Transverse colon (tissue), 3 donors: ENCODE measurements around the gene ERP27.

Experiments
- POLR2A ChIP-seq: fragments of 450-650 bp; IDR thresholded peaks from one replicate; pipeline ENCODE4 v1.6.1; 2016; ENCODE audit warnings: antibody characterized with exemption, mild to moderate bottlenecking, moderate library complexity
- TF ChIP-seq, protein P1 (sequence below), 5 experiments: fragments of 200-600 bp in 3 of 5; fragments of 450-650 bp in 2 of 5; sonication (generic) in 3 of 5; IDR thresholded peaks; 1 replicate in 2 of 5; 2 replicates in 3 of 5; pipeline ENCODE4 v1.5.1; 2016 to 2017; ENCODE audit warnings: antibody characterized with exemption in 5 of 5, inconsistent platforms in 3 of 5, mild to moderate bottlenecking in 2 of 5, moderate library complexity in 1 of 5

DNA sequence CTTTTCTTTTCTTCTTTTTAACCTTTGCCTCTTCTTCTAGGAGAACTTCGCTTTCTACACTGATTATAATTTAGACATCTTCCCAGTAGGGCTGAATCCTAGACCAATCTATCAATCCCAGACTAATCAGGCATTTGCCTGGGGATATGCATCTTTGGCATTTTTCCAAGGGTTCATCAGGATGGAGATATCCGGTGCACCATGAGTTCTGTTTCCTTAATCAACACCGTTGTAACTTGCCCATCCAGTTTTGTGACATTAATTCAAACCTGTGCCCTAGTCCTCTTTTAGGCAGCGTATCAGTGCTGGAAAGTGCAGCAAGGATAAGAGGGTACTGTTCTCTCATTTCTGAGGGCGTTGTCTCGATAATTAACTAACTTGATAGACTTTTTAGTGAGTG is 52.1 kb downstream of the ERP27 start:
- no peak for TF ChIP-seq POLR2A
- TF ChIP-seq, protein P1, sequence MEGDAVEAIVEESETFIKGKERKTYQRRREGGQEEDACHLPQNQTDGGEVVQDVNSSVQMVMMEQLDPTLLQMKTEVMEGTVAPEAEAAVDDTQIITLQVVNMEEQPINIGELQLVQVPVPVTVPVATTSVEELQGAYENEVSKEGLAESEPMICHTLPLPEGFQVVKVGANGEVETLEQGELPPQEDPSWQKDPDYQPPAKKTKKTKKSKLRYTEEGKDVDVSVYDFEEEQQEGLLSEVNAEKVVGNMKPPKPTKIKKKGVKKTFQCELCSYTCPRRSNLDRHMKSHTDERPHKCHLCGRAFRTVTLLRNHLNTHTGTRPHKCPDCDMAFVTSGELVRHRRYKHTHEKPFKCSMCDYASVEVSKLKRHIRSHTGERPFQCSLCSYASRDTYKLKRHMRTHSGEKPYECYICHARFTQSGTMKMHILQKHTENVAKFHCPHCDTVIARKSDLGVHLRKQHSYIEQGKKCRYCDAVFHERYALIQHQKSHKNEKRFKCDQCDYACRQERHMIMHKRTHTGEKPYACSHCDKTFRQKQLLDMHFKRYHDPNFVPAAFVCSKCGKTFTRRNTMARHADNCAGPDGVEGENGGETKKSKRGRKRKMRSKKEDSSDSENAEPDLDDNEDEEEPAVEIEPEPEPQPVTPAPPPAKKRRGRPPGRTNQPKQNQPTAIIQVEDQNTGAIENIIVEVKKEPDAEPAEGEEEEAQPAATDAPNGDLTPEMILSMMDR (IDR thresholded peaks at IDR 0.05), result no peak
